WERI-Rb-1 (cell line): ENCODE data around the gene LRRC3.

Source experiments
- DNase-seq: peaks from one replicate; pipeline ENCODE4 v3.0.0-alpha.2; 2020
- H3K27ac ChIP-seq: fragments of 250-450 bp; sonication (Bioruptor Pico); 2 replicates; pipeline ENCODE4 v1.5.1; 2020; ENCODE audit warnings: mild to moderate bottlenecking, moderate library complexity
- H3K27me3 ChIP-seq: fragments of 250-450 bp; sonication (Bioruptor Pico); 2 replicates; pipeline ENCODE4 v1.5.1; 2021; ENCODE audit warnings: mild to moderate bottlenecking, low read depth, moderate library complexity; ENCODE audit not compliant: insufficient read depth, severe bottlenecking
- H3K36me3 ChIP-seq: fragments of 250-450 bp; sonication (Bioruptor Pico); 2 replicates; pipeline ENCODE4 v1.5.1; 2020; ENCODE audit warnings: mild to moderate bottlenecking, moderate library complexity
- H3K4me3 ChIP-seq: 2 replicates; pipeline ENCODE4 v1.5.1; 2011; ENCODE audit warnings: low read depth, mild to moderate bottlenecking, control low read depth, low read length
- H3K9me3 ChIP-seq: fragments of 250-450 bp; sonication (Bioruptor Pico); 2 replicates; pipeline ENCODE4 v1.5.1; 2021; ENCODE audit warnings: mild to moderate bottlenecking, moderate library complexity; ENCODE audit not compliant: severe bottlenecking
- TF ChIP-seq, protein P1 (sequence below): IDR thresholded peaks from 2 replicates; pipeline ENCODE4 v1.5.1; 2011; ENCODE audit warnings: low read depth, mild to moderate bottlenecking, control low read depth, inconsistent platforms, low read length

Gene LRRC3

DNA sequence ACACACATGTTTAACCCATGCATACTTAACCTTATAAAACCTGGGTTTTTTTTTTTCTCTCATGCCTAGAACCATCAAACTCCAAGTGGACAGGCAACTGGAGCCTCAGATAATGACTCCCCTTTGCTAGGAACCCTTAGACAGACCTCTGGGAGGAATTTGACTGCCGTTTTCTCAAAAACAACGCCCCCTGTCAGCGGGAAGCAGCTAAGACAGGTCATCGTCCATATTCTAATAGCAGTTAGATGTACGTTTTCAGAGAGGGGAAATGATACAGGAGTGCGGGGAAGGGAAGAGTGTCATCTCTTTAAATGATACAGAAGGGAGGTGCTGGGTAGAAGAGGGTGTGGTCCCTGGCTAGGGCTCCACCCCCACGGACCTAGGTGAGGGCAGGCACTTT is 34.7 kb downstream of the LRRC3 start:
- DNase-seq: no peak
- TF ChIP-seq, protein P1, sequence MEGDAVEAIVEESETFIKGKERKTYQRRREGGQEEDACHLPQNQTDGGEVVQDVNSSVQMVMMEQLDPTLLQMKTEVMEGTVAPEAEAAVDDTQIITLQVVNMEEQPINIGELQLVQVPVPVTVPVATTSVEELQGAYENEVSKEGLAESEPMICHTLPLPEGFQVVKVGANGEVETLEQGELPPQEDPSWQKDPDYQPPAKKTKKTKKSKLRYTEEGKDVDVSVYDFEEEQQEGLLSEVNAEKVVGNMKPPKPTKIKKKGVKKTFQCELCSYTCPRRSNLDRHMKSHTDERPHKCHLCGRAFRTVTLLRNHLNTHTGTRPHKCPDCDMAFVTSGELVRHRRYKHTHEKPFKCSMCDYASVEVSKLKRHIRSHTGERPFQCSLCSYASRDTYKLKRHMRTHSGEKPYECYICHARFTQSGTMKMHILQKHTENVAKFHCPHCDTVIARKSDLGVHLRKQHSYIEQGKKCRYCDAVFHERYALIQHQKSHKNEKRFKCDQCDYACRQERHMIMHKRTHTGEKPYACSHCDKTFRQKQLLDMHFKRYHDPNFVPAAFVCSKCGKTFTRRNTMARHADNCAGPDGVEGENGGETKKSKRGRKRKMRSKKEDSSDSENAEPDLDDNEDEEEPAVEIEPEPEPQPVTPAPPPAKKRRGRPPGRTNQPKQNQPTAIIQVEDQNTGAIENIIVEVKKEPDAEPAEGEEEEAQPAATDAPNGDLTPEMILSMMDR: peak; percentile 60
- H3K36me3 ChIP-seq: no peaks in the 10 kb centered on the region

DNA sequence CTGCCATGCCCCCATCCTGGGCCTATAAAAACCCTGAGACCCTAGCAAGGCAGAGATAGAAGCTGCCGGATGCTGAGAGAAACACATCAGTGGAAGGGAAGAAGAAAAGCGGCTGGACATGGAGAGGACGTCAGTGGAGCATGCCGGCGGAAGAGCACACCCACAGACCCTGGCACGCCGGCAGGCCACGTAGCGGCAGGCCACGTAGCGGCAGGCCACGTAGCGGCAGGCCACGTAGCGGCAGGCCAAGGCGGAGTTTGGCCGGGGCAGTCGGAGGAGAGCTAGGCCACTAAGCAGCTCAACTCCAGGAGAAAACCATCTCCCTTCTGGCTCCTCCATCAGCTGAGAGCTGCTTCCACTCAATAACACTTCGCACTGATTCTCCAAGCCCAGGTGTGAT is 35.1 kb downstream of the LRRC3 start:
- TF ChIP-seq, protein P1: no peak
- no peak overlapping the region for H3K4me3 ChIP-seq
- no peak overlapping the region for H3K27ac ChIP-seq
- peaks cover 39% of the 10 kb centered on the region for H3K9me3 ChIP-seq
- no peaks in the 10 kb centered on the region for H3K36me3 ChIP-seq
- H3K27me3 ChIP-seq: no peaks in the 10 kb centered on the region
- DNase-seq: no peak

More for the DNA sequence above, 34.7 kb downstream of the LRRC3 start:
- Histone ChIP-seq H3K27ac (no peak overlapping the region), H3K4me3 (no peak overlapping the region), H3K27me3 (no peaks in the 10 kb centered on the region), H3K9me3 (peaks cover 39% of the 10 kb centered on the region)

DNA sequence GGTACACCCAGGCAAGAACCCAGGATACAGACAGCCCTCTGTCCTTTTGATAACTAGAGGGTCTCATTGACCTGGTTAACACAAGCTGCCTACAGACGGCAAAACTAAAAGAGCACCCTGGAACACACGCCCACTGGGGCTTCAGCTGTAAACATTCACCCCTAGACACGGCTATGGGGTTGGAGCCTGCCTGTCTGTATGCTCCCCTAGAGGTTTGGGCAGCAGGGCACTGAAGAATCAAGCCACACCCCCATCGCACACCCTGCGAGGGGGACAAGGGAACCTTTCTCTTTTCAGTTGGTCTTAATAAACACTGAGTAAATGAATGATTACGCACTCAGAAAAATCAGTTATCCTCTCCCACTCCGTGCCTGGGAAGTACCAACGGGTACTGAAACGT is 35.5 kb downstream of the LRRC3 start:
- Histone ChIP-seq H3K36me3 (no peaks in the 10 kb centered on the region), H3K9me3 (peaks cover 39% of the 10 kb centered on the region), H3K27ac (no peak overlapping the region), H3K27me3 (no peaks in the 10 kb centered on the region), H3K4me3 (no peak overlapping the region)
- no peak for DNase-seq
- TF ChIP-seq, protein P1: no peak

DNA sequence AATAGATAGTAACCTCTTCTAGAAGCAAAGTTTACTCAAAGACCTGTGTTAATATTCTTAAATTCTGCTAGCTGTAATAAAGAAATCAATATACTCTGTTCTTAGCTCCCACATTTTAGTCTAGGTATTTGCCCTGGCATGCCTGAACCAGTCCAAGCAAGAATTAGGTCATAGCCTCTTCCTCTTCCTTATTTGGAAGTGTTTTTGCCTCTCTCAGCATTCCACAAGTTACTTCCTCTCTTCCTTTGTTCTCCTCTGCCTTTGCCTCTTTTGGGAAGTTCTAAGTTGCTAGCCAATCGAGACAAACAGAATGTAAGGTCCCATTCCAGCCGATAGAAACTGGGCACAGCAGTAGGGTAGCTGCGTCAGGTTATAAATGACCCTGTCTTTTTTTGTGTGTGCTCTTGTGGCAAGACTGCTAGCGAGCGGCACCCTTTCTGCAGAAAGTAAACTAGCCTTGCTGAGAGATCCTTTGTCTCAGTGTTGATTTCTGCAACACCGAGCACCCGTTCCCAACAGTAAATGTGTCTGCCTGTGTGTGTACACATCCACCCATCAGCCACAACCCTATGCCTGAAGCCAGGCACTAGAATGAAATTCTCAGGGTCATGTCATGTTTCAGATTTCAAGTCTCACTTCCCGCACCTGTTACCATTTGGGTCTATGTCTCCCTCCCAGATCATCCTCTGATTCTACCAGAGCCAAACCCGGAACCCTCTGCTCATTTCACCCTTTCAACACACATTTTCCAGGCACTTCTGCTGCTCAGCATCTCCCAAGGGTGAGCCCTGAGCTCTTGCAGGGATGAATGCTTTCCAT is 37.5 kb downstream of the LRRC3 start:
- no peak overlapping the region for H3K4me3 ChIP-seq
- no peaks in the 10 kb centered on the region for H3K36me3 ChIP-seq
- TF ChIP-seq, protein P1: no peak
- DNase-seq: no peak
- peaks cover 35% of the 10 kb centered on the region for H3K9me3 ChIP-seq
- no peaks in the 10 kb centered on the region for H3K27me3 ChIP-seq
- H3K27ac ChIP-seq: no peak overlapping the region

DNA sequence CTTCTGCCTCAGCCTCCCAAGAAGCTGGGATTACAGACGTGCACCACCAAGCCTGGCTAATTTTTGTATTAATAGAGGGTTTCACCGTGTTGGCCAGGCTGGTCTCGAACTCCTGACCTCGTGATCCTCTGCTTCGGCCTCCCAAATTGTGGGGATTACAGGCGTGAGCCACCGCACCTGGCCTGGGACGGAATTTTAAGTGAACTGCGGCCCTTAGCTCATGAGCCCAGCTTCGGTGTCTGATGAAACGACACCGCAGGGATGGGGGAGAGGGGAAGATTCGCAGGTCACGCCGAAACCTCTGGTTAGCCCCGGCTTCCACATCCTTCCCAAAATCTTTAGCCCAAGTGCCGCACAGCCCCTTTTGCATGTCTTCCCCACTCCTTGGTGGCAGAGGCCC is 39.1 kb downstream of the LRRC3 start:
- no peak for DNase-seq
- no peaks in the 10 kb centered on the region for H3K36me3 ChIP-seq
- H3K27me3 ChIP-seq: no peaks in the 10 kb centered on the region
- H3K4me3 ChIP-seq: no peak overlapping the region
- peaks cover 25% of the 10 kb centered on the region for H3K9me3 ChIP-seq
- TF ChIP-seq, protein P1: no peak
- H3K27ac ChIP-seq: no peak overlapping the region

DNA sequence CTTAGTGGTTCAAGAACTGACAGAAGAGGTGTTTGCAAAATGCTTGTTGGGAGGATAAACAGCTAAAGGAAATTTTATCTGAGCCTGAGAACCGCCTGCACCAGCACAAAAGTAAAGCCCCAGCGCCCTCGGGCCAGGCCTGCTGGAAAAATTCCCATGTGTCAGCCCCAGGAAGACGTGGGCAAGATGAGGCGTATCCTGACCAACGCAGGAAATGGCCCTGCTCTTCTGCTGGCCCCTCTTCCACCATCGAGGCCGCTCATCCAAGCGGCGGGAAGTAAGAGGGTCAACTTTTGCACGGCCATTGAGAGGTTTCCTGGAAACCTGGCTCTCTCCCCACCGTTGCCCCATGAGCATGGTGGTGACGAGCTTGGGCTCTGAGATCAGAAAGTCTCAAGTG is 39.6 kb downstream of the LRRC3 start:
- DNase-seq: no peak
- Histone ChIP-seq H3K4me3 (no peak overlapping the region), H3K9me3 (peaks cover 25% of the 10 kb centered on the region), H3K27ac (no peak overlapping the region), H3K27me3 (no peaks in the 10 kb centered on the region), H3K36me3 (no peaks in the 10 kb centered on the region)
- TF ChIP-seq, protein P1: no peak
